ENCODE measurements around the gene ELF2. TPM values are rescaled to one million over a fixed set of nuclear protein-coding genes. Genes with fewer than 3 reads are reported as not detected.
"Not testable (repeated sequence)": the region's sequence is repeated elsewhere in the genome, so short reads cannot be mapped to it uniquely, and the experiment has no call there.

The ELF2 gene
- 41.3 TPM for total RNA-seq
- long read RNA-seq, full-length matches to known transcripts: 10 of 32 reads
- long read RNA-seq, partial matches to known transcripts: 2 of 32 reads
- long read RNA-seq, other reads (novel, unspliced or antisense): 20 of 32 reads

GRCh38 chr4:139177049-139177868, at the start of gene ELF2:
Gene ELF2 (minus strand): TSS chr4:139177218. CDS start chr4:139137701, 39,517 bp downstream.
- DNase-seq (peak; percentile 96), ATAC-seq (ENCODE audit: poor library complexity) (peak; percentile 88)
- intact Hi-C loops (cut with DNase I): loop anchor here (5.0 kb wide), 1 partner anchor 95 kb away; no protein-coding TSS in a partner anchor

- ATAC-seq (ENCODE audit: poor library complexity) (peak; percentile 55), DNase-seq (peak; percentile 70)
- intact Hi-C loops (cut with DNase I): no loop called here
These were observed 46.8 kb upstream of the ELF2 start for GRCh38 chr4:139223682-139224317.

DNA sequence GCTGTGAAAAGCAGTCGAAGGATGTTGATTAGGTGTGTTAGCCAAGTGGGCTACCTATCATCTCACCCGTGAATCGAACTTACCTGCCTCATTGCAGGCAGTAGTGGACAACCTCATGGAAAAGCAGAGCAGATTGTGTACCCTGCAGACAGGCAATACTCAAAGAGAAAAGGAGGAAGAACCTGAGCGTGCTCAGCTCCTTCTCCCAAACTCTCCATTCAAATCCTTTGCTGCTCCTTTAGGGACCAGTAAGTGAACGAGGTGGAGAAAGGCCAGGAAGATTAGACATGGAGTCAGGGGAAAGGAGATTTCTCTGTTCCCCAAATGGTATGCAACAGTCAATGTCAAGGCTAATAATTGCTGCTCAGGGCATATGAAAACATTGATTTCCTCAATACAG, 45.2 kb upstream of the ELF2 start:
- no peak for DNase-seq
- intact Hi-C loops (cut with DNase I): no loop called here
- no peak for ATAC-seq (ENCODE audit: poor library complexity)

DNA sequence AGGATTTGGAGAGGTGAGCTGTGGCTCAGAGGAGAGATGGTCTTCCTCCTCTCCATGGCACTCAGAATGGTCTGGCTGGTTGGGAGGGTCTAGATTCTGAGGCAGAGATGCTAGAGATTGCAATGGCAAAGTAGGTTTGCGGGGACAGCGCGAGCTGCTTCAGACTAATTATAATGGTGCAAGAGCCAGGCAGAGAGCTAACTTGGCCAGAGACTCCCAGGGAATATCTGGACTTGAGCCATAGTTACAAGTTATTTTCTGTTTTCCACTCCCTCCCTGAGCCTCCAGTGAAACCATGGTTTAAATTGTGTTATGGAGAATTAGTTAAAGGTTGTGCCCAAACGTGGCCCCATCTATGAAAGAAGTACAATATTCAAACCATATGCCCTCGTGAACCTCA, 44.7 kb upstream of the ELF2 start:
- peak; percentile 38 for ATAC-seq (ENCODE audit: poor library complexity)
- no peak for DNase-seq
- intact Hi-C loops (cut with DNase I): no loop called here

DNA sequence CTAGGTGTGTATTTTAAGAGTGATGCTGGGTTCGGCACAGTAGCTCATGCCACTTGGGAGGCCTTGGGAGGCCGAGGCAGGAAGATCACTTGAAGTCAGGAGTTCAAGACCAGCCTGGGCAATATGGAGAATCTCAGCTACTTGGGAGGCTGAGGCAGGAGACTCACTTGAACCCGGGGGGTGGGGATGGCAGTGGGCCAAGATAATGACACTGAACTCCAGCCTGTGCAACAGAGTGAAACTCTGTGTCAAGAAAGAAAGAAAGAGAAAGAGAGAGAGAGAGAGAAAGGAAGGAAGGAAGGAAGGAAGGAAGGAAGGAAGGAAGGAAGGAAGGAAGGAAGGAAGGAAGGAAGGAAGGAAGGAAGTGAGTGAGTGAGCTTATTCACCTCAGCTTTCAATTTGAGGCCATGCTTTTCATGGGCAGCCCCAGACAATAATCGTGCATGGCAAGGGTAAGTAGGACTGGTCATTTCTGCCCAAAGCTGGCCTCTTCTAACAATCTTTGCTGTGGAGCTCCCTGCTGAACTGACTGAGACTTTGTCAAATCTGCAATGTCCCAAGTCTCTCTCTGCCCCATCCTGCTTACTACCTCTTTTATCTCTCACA, 42.5 kb upstream of the ELF2 start:
- intact Hi-C loops (cut with DNase I): no loop called here

GRCh38 chr4:139214039-139214534, 37.1 kb upstream of the ELF2 start:
- intact Hi-C loops (cut with DNase I): no loop called here
- ATAC-seq (ENCODE audit: poor library complexity): peak; percentile 94

More for the DNA sequence above, 42.5 kb upstream of the ELF2 start:
- DNase-seq (no peak), ATAC-seq (ENCODE audit: poor library complexity) (no peak)

GRCh38 chr4:139213633-139214032, 36.6 kb upstream of the ELF2 start:
- ATAC-seq (ENCODE audit: poor library complexity); DNase-seq; intact Hi-C loops (cut with DNase I): not testable (repeated sequence)

More at GRCh38 chr4:139214039-139214534, 37.1 kb upstream of the ELF2 start:
- DNase-seq: peak; percentile 64

- intact Hi-C loops (cut with DNase I): no loop called here
- ATAC-seq (ENCODE audit: poor library complexity) (no peak), DNase-seq (no peak)
These were observed 35.9 kb upstream of the ELF2 start for GRCh38 chr4:139212900-139213299.

DNA sequence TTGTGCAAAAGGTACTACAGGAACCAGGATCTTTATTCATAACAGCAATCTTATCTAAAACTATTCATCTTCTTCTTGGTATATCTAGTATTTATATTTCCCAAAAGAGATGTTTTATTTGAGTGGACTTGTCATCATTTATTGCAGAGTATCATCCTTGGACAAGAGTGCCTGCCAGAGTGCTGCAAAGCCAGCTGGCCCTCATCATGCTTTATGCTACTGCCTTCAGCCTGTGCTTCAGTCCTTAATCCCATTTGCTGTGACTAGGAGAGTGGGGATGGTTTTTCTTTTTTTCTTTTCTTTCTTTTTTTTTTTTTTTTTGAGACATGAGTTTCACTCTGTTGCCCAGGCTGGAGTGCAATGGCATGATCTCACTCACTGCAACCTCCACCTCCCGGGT, 33.5 kb upstream of the ELF2 start:
- intact Hi-C loops (cut with DNase I): loop anchor here (2.0 kb wide), 1 partner anchor 32 kb away; no protein-coding TSS in a partner anchor
- peak; percentile 49 for DNase-seq
- no peak for ATAC-seq (ENCODE audit: poor library complexity)

- no peak for DNase-seq
- intact Hi-C loops (cut with DNase I): loop anchor here (2.0 kb wide), 1 partner anchor 33 kb away; no protein-coding TSS in a partner anchor
- ATAC-seq (ENCODE audit: poor library complexity): no peak
These were observed 32.5 kb upstream of the ELF2 start for GRCh38 chr4:139209470-139210063.

GRCh38 chr4:139208404-139208945, 31.5 kb upstream of the ELF2 start:
- intact Hi-C loops (cut with DNase I): no loop called here
- ATAC-seq (ENCODE audit: poor library complexity) (peak; percentile 83), DNase-seq (no peak)

DNA sequence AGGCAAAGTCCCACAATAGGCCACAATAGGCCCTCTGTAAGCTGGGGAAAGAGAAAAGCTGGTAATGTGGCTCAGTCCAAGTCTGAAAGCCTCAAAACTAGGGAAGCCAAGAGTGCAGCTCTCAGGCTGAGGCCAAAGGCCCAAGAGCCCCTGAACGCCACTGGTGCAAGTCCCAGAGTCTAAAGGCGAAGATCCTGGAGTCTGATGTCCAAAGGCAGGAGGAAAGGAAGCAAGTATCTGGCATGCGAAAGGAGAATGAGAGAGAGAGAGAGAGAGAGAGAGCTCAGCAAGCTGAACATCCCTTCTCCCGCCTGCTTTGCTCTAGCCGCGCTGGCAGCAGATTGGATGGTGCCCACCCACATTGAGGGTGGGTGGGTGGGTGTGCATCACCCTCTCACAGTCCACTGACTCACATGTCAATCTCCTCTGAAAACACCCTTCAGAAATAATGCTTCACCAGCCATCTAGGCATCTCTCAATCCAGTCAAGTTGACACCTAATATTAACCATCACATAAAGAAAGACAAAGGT, 30.9 kb upstream of the ELF2 start:
- intact Hi-C loops (cut with DNase I): no loop called here
- ATAC-seq (ENCODE audit: poor library complexity) (peak; percentile 58), DNase-seq (no peak)

GRCh38 chr4:139207247-139207646, 30.2 kb upstream of the ELF2 start:
- DNase-seq: no peak
- intact Hi-C loops (cut with DNase I): no loop called here
- ATAC-seq (ENCODE audit: poor library complexity): peak; percentile 51

DNA sequence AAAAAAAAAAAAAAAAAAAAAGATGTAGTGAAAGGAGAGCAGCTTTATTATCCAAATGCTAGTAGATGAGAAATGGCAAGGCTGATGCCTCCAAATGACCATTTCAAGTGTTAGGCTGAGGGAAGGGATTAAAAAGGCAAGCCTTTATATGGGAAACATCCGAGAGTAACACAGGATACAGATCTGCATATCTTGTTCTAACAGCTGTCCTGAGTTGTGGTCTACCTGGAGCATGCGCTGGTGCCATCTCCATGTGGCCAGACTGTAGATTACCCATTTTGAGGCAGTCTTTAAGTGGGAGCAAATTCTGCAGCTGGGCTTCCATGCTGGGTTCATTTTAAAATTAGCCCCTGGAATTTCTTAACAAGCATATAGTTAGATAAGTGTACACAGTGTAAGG, 26.0 kb upstream of the ELF2 start:
- intact Hi-C loops (cut with DNase I): no loop called here
- ATAC-seq (ENCODE audit: poor library complexity) (no peak), DNase-seq (no peak)

- ATAC-seq (ENCODE audit: poor library complexity) (no peak), DNase-seq (no peak)
- intact Hi-C loops (cut with DNase I): no loop called here
These were observed 23.5 kb upstream of the ELF2 start for GRCh38 chr4:139200506-139200905.

DNA sequence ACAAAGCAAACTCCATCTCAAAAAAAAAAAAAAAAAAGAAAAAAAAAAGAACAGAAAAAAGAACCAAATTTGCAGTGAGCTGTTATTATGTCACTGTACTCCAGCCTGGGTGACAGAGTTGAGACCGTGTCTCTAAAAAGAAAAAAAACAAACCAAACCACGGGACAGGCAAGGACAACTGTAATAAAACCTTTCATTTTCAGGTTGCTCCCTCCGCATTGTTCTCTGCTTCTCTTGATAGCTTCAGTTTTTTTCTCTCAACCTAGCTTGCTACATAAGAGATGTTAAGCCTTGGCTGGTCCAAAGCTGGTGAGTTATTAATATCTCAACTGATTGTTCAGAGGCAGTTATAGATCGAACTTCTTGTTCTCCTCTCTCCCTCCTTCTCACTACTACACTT, 23.1 kb upstream of the ELF2 start:
- DNase-seq (no peak), ATAC-seq (ENCODE audit: poor library complexity) (no peak)
- intact Hi-C loops (cut with DNase I): no loop called here

- DNase-seq; intact Hi-C loops (cut with DNase I); ATAC-seq (ENCODE audit: poor library complexity): not testable (repeated sequence)
These were observed 20.2 kb upstream of the ELF2 start for GRCh38 chr4:139197214-139197613.

- no peak for DNase-seq
- ATAC-seq (ENCODE audit: poor library complexity): no peak
- intact Hi-C loops (cut with DNase I): no loop called here
These were observed 19.4 kb upstream of the ELF2 start for GRCh38 chr4:139196462-139196861.
